ENCODE results near the gene TRANK1.

TRANK1 gene

DNA sequence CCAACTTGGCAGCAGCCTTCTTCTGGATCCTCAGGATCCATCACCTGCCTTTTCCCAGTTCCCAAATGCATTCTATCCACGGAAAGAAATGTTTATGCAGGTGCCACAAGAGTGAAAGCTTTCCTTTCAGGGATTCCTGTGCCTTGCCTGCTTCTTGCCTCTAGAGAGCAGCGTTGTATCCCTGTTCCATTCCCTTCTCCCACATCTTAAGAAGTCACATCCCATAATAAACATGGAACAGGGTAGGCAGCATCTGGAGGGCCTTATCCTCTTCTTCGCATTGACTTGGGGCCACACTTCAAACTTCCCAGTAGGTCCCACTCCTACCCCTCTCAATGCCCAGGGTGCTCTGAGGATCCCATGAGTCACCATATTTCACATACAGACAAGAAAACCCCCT is 107.8 kb downstream of the TRANK1 start:
- Mint-ChIP-seq H3K9me3 (peaks cover 7% of the 10 kb centered on the region), H3K4me3 (no peak overlapping the region), H3K4me1 (ENCODE audit: low read depth) (peaks cover 11% of the 10 kb centered on the region), H3K27me3 (ENCODE audit: low read depth) (no peaks in the 10 kb centered on the region), H3K36me3 (ENCODE audit: low read depth) (peaks cover 47% of the 10 kb centered on the region), H3K27ac (no peak overlapping the region)

DNA sequence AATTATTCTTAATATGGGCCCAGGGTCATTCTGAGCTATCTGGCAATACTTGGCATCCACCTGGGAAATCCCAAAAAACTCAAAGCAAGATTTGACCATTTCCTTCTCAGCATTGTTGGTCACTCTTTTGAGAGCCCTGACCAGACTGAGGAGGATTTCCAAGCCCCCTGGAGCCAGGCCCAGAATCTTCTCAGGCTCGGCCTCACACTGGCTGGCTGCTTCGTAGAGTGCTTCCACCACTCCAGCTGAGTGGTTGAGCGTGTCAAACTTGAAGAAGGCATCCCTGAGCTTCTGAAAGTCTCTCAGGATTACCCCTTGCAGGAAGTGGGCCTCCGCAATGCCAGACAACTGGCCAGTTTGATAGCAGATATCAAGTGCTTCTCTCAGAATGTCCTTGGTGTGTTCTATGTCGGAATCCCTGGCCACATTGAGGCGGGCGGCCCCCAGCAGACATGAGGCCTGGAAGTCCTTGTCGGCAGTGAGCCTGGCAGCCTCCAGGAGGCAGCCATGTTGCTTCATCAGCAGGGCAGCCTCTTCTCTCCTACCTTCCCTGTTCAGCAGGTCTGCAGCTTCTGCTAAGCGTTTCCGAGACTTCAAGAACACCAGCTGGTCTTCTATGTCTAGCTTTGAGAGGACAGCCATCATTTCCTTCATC is 111.6 kb downstream of the TRANK1 start:
- Mint-ChIP-seq H3K27me3 (ENCODE audit: low read depth) (no peaks in the 10 kb centered on the region), H3K27ac (no peak overlapping the region), H3K4me3 (no peak overlapping the region), H3K36me3 (ENCODE audit: low read depth) (peaks cover 33% of the 10 kb centered on the region), H3K9me3 (no peaks in the 10 kb centered on the region), H3K4me1 (ENCODE audit: low read depth) (no peaks in the 10 kb centered on the region)

DNA sequence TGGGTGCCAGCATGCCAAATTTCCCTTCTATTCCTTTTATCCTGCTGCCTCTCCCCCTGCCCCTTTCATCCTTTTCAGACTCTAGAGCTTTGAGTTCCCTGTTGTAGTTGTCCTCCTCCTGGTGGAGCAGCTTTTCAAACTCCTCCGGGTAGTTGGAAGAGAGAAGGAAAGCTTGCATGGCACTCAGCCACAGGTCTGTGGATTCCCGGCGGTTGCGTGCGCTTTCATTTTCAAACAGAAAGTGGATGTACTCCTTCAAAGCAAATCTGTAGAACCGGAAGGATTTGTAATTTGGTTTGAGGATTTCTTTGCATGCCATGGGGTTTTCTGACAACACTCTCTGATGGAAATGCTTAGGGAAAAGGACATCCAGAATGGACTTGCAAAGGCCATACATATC is 112.4 kb downstream of the TRANK1 start:
- H3K27ac Mint-ChIP-seq: no peak overlapping the region
- H3K36me3 Mint-ChIP-seq (ENCODE audit: low read depth): peaks cover 36% of the 10 kb centered on the region
- H3K27me3 Mint-ChIP-seq (ENCODE audit: low read depth): no peaks in the 10 kb centered on the region
- no peaks in the 10 kb centered on the region for H3K4me1 Mint-ChIP-seq (ENCODE audit: low read depth)
- no peak overlapping the region for H3K4me3 Mint-ChIP-seq
- H3K9me3 Mint-ChIP-seq: no peaks in the 10 kb centered on the region

DNA sequence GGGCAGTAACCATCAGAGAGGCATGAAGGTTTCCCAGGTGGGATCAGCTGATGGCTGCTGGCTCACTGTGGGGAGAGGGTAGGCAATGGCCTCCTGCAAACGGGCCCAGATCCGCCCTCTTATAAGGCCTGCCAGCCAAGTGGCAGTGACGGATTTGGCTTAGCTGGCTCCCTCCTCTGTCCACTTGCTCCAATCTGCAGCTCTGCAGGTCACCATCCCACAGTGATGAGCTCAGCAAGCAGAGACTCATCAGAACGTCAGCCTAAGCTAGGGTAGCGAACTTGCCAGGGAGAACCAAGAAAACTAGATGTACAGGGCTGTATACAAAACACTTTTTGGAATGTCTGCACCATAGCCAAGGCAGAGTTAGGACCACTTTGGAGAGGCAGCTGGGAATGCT is 117.7 kb downstream of the TRANK1 start:
- no peak overlapping the region for H3K4me3 Mint-ChIP-seq
- no peaks in the 10 kb centered on the region for H3K4me1 Mint-ChIP-seq (ENCODE audit: low read depth)
- H3K9me3 Mint-ChIP-seq: no peaks in the 10 kb centered on the region
- H3K27me3 Mint-ChIP-seq (ENCODE audit: low read depth): no peaks in the 10 kb centered on the region
- no peak overlapping the region for H3K27ac Mint-ChIP-seq
- H3K36me3 Mint-ChIP-seq (ENCODE audit: low read depth): peaks cover 39% of the 10 kb centered on the region

DNA sequence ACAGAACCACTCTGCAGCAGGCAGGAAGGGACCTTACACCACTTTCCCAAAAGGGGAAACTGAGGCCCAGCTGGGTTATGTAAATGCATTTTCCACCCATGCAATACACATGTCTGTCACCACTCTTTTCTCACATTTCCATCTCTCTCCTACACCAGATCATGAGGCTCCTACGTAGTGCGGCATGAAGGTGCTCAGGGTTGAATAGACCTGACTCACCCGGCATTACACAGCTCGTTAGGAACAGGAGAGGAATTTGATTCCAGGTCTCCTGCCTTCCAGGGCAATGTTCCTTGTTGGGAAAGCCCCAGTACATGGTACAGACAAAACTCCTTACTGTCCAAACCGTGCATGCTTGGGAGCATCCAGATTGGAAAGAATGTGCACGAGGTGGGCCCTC is 118.6 kb downstream of the TRANK1 start:
- Mint-ChIP-seq H3K36me3 (ENCODE audit: low read depth) (peaks cover 33% of the 10 kb centered on the region), H3K9me3 (no peaks in the 10 kb centered on the region), H3K4me1 (ENCODE audit: low read depth) (no peaks in the 10 kb centered on the region)

DNA sequence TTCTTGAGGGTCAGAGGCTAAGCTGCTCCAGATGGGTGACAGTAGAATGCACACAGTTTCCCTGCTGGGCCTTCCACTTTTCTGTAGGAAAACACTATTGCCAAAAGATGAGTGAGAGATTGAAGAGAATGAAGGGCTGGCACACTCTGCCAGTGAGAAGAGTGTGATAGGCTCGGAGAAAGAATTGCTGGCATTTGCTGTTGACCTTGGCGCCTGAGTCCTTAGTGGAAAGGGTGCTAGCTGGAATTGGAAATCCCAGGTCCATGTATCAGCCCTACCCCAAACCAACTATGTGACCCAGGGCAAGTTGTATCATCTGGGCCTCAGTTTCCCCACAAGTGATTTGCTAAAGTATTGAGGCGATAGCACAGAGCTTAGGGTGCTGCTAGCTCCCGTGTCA is 120.4 kb downstream of the TRANK1 start:
- H3K36me3 Mint-ChIP-seq (ENCODE audit: low read depth): peaks cover 25% of the 10 kb centered on the region
- no peaks in the 10 kb centered on the region for H3K27me3 Mint-ChIP-seq (ENCODE audit: low read depth)
- H3K4me1 Mint-ChIP-seq (ENCODE audit: low read depth): no peaks in the 10 kb centered on the region
- no peak overlapping the region for H3K27ac Mint-ChIP-seq
- no peak overlapping the region for H3K4me3 Mint-ChIP-seq
- no peaks in the 10 kb centered on the region for H3K9me3 Mint-ChIP-seq

More for the DNA sequence above, 118.6 kb downstream of the TRANK1 start:
- H3K27me3 Mint-ChIP-seq (ENCODE audit: low read depth): no peaks in the 10 kb centered on the region
- no peak overlapping the region for H3K27ac Mint-ChIP-seq
- H3K4me3 Mint-ChIP-seq: no peak overlapping the region

DNA sequence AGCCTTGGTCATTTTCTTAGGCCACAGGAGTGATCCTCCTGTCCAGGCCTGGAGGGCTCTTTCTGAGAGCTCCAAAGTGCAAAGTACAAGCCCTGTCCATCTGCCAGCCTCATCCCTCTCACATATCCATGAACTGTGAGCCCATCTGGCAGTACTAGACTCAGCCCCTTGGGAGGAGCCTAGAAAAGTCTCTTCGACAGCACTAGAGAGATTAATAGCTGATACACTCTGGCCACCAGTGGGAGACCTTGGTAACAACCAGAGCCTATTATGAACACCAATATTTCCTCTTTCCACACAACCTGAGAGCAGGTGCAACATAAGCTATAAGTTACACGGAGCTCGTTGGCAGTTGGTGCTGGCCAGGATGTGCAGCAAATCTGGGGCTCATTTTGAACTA is 121.0 kb downstream of the TRANK1 start:
- H3K36me3 Mint-ChIP-seq (ENCODE audit: low read depth): peaks cover 23% of the 10 kb centered on the region
- H3K4me1 Mint-ChIP-seq (ENCODE audit: low read depth): no peaks in the 10 kb centered on the region
- H3K27ac Mint-ChIP-seq: no peak overlapping the region
- H3K9me3 Mint-ChIP-seq: no peaks in the 10 kb centered on the region
- H3K27me3 Mint-ChIP-seq (ENCODE audit: low read depth): no peaks in the 10 kb centered on the region
- no peak overlapping the region for H3K4me3 Mint-ChIP-seq

DNA sequence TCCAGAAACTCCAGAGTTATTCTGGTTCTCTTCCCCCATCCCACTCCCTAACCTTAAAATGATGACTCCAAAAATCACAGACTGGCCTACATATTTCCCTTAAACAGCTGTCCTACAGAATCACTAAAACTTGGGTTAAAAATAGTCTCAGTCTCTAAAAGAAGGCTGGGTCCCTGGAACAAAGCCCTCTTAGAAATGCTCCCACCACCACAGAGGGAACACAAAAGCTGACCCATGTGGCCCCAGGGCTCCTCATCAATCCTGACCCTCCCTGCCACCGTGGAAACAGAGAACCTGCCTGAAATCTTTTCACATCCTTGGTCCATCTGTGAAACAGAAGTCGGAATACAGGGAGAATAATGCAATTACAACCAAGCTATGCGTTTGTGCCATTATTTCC is 124.8 kb downstream of the TRANK1 start:
- H3K9me3 Mint-ChIP-seq: no peaks in the 10 kb centered on the region
- no peaks in the 10 kb centered on the region for H3K4me1 Mint-ChIP-seq (ENCODE audit: low read depth)
- H3K4me3 Mint-ChIP-seq: no peak overlapping the region
- no peak overlapping the region for H3K27ac Mint-ChIP-seq
- no peaks in the 10 kb centered on the region for H3K27me3 Mint-ChIP-seq (ENCODE audit: low read depth)
- peaks cover 2% of the 10 kb centered on the region for H3K36me3 Mint-ChIP-seq (ENCODE audit: low read depth)

DNA sequence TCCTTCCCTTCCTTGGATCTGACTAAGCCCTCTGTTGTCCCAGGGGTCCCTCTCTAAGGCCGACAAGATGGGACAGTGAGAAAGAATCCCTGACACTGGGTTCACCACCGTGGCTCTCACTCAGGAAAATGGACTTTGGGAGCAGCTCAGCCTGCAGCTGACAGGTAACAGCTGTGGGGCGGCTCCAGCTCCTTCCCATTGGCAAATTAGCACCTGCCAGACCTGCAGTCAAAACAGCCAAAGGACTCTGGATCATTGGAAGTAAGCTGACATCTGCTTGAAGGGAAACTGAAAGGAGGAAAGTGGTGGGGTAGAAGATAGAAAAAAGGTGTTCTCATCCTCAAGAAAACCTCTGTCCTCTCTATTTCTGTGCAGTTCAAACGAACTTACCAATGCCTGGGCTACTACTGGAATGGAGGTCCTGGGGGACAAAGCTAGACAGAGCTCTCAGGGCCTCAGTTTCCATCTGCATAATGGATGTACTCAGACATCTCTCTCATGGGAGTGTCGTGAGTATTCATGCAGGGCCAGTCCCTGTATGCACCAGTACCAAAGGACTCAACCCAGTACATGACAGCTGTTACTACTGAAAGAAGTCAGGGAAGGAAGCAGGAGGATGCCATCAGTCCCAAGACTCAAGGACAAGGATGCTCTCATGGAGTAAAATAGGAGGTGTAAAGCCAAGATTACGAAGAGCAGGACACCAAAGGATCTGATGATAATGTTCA is 126.9 kb downstream of the TRANK1 start:
- Mint-ChIP-seq H3K4me3 (no peak overlapping the region), H3K9me3 (no peaks in the 10 kb centered on the region), H3K36me3 (ENCODE audit: low read depth) (no peaks in the 10 kb centered on the region), H3K27me3 (ENCODE audit: low read depth) (no peaks in the 10 kb centered on the region), H3K4me1 (ENCODE audit: low read depth) (no peaks in the 10 kb centered on the region), H3K27ac (no peak overlapping the region)

DNA sequence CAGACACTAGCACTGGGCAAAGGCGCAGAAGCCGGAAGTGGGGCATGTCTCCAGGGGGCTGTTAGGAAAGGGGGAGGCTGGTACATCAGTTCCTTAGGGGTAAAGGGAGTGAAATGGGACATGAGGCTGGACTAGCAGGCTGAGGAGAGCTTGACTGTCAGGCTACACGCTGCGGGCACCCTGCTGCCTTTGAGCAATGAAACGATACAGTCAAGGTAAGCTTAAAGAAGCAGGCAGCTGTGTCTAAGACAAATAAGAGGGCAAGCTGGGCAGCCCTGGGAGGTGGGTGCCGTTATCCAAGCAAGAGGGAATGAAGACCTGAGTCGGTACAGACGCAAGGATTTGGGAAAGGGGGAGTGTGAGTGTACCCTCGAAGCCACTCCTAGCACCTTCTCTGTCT is 129.5 kb downstream of the TRANK1 start:
- Mint-ChIP-seq H3K27me3 (ENCODE audit: low read depth) (no peaks in the 10 kb centered on the region), H3K9me3 (no peaks in the 10 kb centered on the region), H3K4me1 (ENCODE audit: low read depth) (no peaks in the 10 kb centered on the region), H3K4me3 (no peak overlapping the region), H3K27ac (no peak overlapping the region), H3K36me3 (ENCODE audit: low read depth) (no peaks in the 10 kb centered on the region)

DNA sequence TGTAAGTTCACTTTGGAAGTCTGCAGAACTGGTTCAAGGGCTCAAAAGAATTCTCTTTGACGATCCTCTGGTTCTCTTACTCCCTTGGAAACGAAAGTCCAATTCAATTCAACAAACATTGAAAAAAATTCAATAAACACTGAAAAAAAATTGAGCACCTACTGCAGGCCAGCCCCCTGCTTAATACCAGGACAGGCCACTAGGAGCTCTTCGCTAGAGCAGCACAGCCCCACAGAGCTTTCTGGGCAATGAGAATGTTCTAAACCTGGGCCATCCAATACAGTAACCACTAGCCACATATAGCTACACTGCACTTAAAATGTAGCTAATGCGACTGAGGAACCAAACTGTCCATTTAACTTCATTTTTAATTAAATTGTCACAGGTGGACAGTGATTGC is 130.1 kb downstream of the TRANK1 start:
- H3K4me3 Mint-ChIP-seq: no peak overlapping the region
- no peaks in the 10 kb centered on the region for H3K9me3 Mint-ChIP-seq
- H3K36me3 Mint-ChIP-seq (ENCODE audit: low read depth): no peaks in the 10 kb centered on the region
- no peaks in the 10 kb centered on the region for H3K27me3 Mint-ChIP-seq (ENCODE audit: low read depth)
- no peaks in the 10 kb centered on the region for H3K4me1 Mint-ChIP-seq (ENCODE audit: low read depth)
- no peak overlapping the region for H3K27ac Mint-ChIP-seq

DNA sequence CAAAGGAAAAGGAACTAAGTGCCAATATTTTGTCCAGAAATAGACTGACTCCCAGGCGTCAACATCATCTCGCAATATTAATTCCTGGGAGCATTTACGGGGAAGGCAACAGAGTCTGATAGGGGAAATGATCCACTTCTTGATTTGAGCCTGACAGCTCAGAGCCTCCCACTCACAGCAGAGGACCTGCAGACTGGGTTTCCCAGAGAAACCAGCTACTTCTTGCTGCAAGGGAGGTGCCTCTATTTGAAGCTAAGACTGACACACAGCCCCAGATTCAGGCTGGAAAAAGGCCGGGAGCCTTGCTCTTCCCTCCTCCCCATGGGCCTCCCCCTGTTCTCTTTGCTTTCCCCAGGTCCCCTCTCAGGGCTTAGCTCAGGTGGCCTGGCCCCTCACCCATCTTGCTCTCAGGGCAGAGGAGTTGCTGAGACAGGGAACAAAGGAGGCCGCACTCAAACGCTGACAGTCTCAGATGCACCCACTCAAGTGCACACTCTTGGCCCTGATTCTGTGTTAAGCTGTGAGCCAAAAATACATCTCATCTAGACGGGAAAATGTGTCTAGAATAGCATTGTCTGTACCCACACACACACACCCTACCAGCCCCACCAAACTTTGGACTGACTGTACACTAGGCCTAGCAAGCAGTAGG is 130.7 kb downstream of the TRANK1 start:
- Mint-ChIP-seq H3K4me3 (no peak overlapping the region), H3K27me3 (ENCODE audit: low read depth) (no peaks in the 10 kb centered on the region), H3K9me3 (no peaks in the 10 kb centered on the region)

DNA sequence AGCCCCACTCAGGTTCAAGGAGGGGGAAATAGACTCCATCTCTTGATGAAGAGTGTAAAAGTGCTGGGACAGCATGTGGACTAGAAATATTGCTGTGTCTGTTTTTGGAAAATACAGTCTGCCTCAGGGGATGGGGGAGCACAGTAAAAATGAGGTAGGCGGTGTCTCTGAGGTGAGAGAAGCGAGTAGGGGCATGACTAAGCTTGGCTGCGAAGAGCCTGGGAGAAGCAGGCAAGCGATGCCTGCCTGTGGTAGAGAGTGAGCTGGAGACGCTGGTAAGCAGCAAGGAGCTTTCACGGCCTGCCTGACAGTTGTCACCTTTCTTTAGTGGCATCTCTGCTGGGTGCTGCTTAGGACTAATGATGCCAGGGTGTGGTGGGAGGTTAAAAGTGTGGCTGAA is 131.5 kb downstream of the TRANK1 start:
- H3K4me1 Mint-ChIP-seq (ENCODE audit: low read depth): no peaks in the 10 kb centered on the region
- no peak overlapping the region for H3K4me3 Mint-ChIP-seq
- H3K36me3 Mint-ChIP-seq (ENCODE audit: low read depth): no peaks in the 10 kb centered on the region
- H3K9me3 Mint-ChIP-seq: no peaks in the 10 kb centered on the region
- H3K27me3 Mint-ChIP-seq (ENCODE audit: low read depth): peaks cover 4% of the 10 kb centered on the region
- H3K27ac Mint-ChIP-seq: no peak overlapping the region

More for the DNA sequence above, 130.7 kb downstream of the TRANK1 start:
- Mint-ChIP-seq H3K4me1 (ENCODE audit: low read depth) (no peaks in the 10 kb centered on the region), H3K36me3 (ENCODE audit: low read depth) (no peaks in the 10 kb centered on the region), H3K27ac (no peak overlapping the region)

DNA sequence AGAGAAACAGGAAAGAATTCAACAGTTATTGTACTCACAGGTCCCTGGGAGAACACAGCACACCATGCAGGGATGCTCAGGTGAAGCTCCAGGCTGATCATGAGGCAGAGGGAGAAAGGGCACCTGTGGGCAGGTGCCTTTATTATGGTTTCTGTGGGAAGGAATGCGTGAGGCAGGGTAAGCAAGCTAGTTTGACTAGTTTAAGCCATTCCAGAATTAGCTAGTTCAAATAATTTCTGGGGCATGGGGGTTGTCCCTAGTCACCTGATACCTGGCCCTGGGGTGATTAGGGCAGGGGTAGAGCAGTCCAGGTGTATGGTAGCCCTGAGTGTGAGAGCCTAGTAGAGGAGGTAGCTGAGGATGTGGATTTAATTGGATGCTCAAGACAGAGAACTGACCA is 132.6 kb downstream of the TRANK1 start:
- no peaks in the 10 kb centered on the region for H3K36me3 Mint-ChIP-seq (ENCODE audit: low read depth)
- no peaks in the 10 kb centered on the region for H3K9me3 Mint-ChIP-seq
- H3K4me3 Mint-ChIP-seq: no peak overlapping the region
- peaks cover 8% of the 10 kb centered on the region for H3K27me3 Mint-ChIP-seq (ENCODE audit: low read depth)
- no peaks in the 10 kb centered on the region for H3K4me1 Mint-ChIP-seq (ENCODE audit: low read depth)
- no peak overlapping the region for H3K27ac Mint-ChIP-seq

DNA sequence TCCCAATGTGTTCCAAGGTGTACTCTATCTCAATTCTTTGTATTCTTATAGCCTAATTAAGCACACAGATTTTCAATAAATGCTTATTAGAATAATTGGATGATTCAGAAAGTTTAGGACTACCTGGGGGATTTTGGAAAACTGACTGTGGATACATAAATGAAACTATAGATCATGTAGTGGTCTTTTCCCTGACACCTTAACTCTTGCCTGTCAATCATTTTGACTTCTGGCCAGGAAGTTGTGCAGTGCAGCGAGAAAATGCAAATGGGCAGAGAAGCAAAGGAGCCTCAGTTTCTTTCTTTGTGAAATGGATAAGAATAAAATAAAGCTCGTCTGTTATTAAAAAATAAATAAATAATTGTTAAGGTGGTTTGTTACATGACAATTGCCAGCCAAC is 133.1 kb downstream of the TRANK1 start:
- Mint-ChIP-seq H3K4me1 (ENCODE audit: low read depth) (no peaks in the 10 kb centered on the region), H3K36me3 (ENCODE audit: low read depth) (no peaks in the 10 kb centered on the region), H3K9me3 (no peaks in the 10 kb centered on the region), H3K4me3 (no peak overlapping the region), H3K27ac (no peak overlapping the region), H3K27me3 (ENCODE audit: low read depth) (peaks cover 8% of the 10 kb centered on the region)
